HG03095 (cell line): ENCODE measurements around the gene TSPAN13.

ENCODE experiments used
- ATAC-seq: cut with Tn5 transposase; IDR thresholded peaks from one replicate; pipeline ENCODE4 v1.9.1; 2021; ENCODE audit warnings: moderate library complexity; ENCODE audit not compliant: unreplicated experiment

TSPAN13 gene

GRCh38 chr7:16810112-16810511 lies 56.6 kb downstream of the TSPAN13 start:
- no peak for ATAC-seq

- no peak for ATAC-seq
Measured at GRCh38 chr7:16810573-16810972, 57.0 kb downstream of the TSPAN13 start.

GRCh38 chr7:16811551-16811950 lies 58.0 kb downstream of the TSPAN13 start:
- no peak for ATAC-seq

- ATAC-seq, result no peak
Measured at GRCh38 chr7:16812542-16813231, 59.1 kb downstream of the TSPAN13 start.

GRCh38 chr7:16813232-16813616 lies 59.7 kb downstream of the TSPAN13 start:
- no peak for ATAC-seq

GRCh38 chr7:16815001-16815400 lies 61.4 kb downstream of the TSPAN13 start:
- no peak for ATAC-seq

GRCh38 chr7:16816824-16817223 lies 63.3 kb downstream of the TSPAN13 start:
- no peak for ATAC-seq

- ATAC-seq, result no peak
Measured at GRCh38 chr7:16817536-16817935, 64.0 kb downstream of the TSPAN13 start.

GRCh38 chr7:16818732-16819131 lies 65.2 kb downstream of the TSPAN13 start:
- ATAC-seq, result no peak

- ATAC-seq, result no peak
Measured at GRCh38 chr7:16822029-16822428, 68.5 kb downstream of the TSPAN13 start.

- no peak for ATAC-seq
Measured at GRCh38 chr7:16826060-16826459, 72.5 kb downstream of the TSPAN13 start.

GRCh38 chr7:16833373-16833772 lies 79.8 kb downstream of the TSPAN13 start:
- no peak for ATAC-seq
